CD8-positive, alpha-beta memory T cell (primary cell): Measurements from ENCODE around the gene USF2. TPM values are rescaled to one million over a fixed set of nuclear protein-coding genes. Genes with fewer than 3 reads are reported as not detected.

Source experiments
- CTCF ChIA-PET: fragments of 350-600 bp; sonication (Branson Sonifier 250); formaldehyde crosslinking; loops from one replicate; lab custom pipeline; 2021; ENCODE audit warnings: antibody characterized with exemption; lab: Charles Lee
- POLR2A ChIA-PET: fragments of 350-600 bp; sonication (Branson Sonifier 250); formaldehyde crosslinking; loops from one replicate; lab custom pipeline; 2021; ENCODE audit warnings: antibody characterized with exemption; lab: Charles Lee
- DNase-seq, 5 donors: peaks; one replicate each; pipeline versions ENCODE4 v3.0.0 to v3.0.0-alpha.2; 2020 to 2022; ENCODE audit warnings: mixed read lengths in 1 of 5
- H3K27ac ChIP-seq: one replicate; pipeline ENCODE4 v1.7.0; 2013; ENCODE audit warnings: low read depth, mild to moderate bottlenecking, low read length, moderate library complexity
- H3K27me3 ChIP-seq: 2 replicates; pipeline ENCODE4 v1.7.0; 2013; ENCODE audit warnings: low read length, mild to moderate bottlenecking; ENCODE audit not compliant: insufficient read depth, poor library complexity, severe bottlenecking
- H3K36me3 ChIP-seq: 2 replicates; pipeline ENCODE4 v1.7.0; 2013; ENCODE audit warnings: mild to moderate bottlenecking, low read length, moderate library complexity; ENCODE audit not compliant: insufficient read depth
- H3K4me1 ChIP-seq: 2 replicates; pipeline ENCODE4 v1.7.0; 2013; ENCODE audit warnings: mild to moderate bottlenecking, low read length, moderate library complexity; ENCODE audit not compliant: insufficient read depth
- H3K4me3 ChIP-seq: 2 replicates; pipeline ENCODE4 v1.7.0; 2013; ENCODE audit warnings: mild to moderate bottlenecking, low read length
- H3K9me3 ChIP-seq: 2 replicates; pipeline ENCODE4 v1.7.0; 2013; ENCODE audit warnings: mild to moderate bottlenecking, low read length
- H3K27ac Mint-ChIP-seq, 8 donors: one replicate each; pipeline ENCODE4 v1.8.0; 2020 to 2021; ENCODE audit warnings: mixed read lengths in 8 of 8, mild to moderate bottlenecking in 6 of 8, inconsistent platforms in 3 of 8, moderate library complexity in 3 of 8
- H3K27me3 Mint-ChIP-seq, 2 donors: one replicate each; pipeline ENCODE4 v1.8.0; 2020 to 2021; ENCODE audit warnings: mixed read lengths in 2 of 2, mild to moderate bottlenecking in 1 of 2, moderate library complexity in 1 of 2
- H3K36me3 Mint-ChIP-seq, 3 donors: one replicate each; pipeline ENCODE4 v1.8.0; 2020 to 2021; ENCODE audit warnings: mixed read lengths in 3 of 3, inconsistent platforms in 1 of 3, mild to moderate bottlenecking in 1 of 3
- H3K4me1 Mint-ChIP-seq, 3 donors: one replicate each; pipeline ENCODE4 v1.8.0; 2020 to 2021; ENCODE audit warnings: mixed read lengths in 3 of 3, inconsistent platforms in 1 of 3, mild to moderate bottlenecking in 1 of 3
- H3K4me3 Mint-ChIP-seq, 7 donors: one replicate each; pipeline ENCODE4 v1.8.0; 2020 to 2021; ENCODE audit warnings: mixed read lengths in 7 of 7, mild to moderate bottlenecking in 6 of 7, moderate library complexity in 4 of 7, inconsistent platforms in 2 of 7
- H3K9me3 Mint-ChIP-seq, 5 donors: one replicate each; pipeline ENCODE4 v1.8.0; 2020 to 2022; ENCODE audit warnings: mixed read lengths in 5 of 5, mild to moderate bottlenecking in 3 of 5, moderate library complexity in 2 of 5, inconsistent platforms in 1 of 5
- polyA plus RNA-seq: library from polyadenylated mRNA; unstranded; fragments of 300-500 nt; fragmentation: Illumina TruSeq; gene quantifications from one replicate; pipeline ENCODE4 v1.2.3, GENCODE V29; 2021
- total RNA-seq, 2 experiments: library from RNA; stranded (reverse); gene quantifications; one replicate each; pipeline ENCODE4 v1.2.3, GENCODE V29; 2021

The USF2 gene
- total and polyA plus RNA-seq, 3 experiments from 2014 or later, result 9.2 to 132 (median 125) TPM

DNA sequence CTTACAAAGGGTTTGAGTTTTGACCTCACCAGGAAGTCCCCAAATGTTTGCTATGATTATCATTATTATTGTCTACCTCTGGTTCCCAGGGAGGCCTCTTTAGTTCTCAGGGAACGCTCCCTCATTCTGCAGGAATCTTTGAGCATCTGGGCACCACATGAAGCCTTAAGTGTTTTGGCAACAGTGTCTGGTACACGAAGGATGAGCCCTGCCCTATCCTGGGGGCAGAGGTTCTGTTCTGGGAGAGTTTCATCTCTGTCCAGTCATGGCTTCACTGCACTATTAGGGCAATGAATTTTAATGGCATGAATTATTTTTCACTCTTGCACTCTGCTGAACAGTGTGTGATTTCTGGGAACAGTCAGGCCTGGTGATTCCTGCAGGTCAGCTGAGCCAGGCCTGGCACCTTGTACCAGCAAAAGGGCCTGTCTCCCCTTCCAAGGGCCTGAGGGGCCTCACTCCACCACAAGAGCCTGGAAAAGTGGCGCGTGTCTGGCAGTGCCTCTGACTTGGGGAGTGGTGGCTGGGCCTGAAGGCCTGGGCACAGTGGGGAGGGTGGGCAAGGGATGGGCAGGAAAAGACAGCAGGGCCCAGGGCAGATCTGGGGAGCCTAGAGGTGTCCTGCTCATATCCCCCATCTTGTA is 44.8 kb upstream of the USF2 start:
- Mint-ChIP-seq H3K27me3 (peaks cover 0 to 3% of the 10 kb centered on the region in 2 donors), H3K36me3 (peaks cover 0 to 4% (median 2%) of the 10 kb centered on the region in 3 donors), H3K9me3 (no peaks in the 10 kb centered on the region), H3K4me3 (no peak overlapping the region), H3K4me1 (peaks cover 6 to 20% (median 15%) of the 10 kb centered on the region in 3 donors), H3K27ac (peak overlapping the region in 4 of 8 donors; percentile 8 to 80 (median 48))
- POLR2A ChIA-PET, result no interaction called here
- no peak for DNase-seq
- Histone ChIP-seq H3K27me3 (no peaks in the 10 kb centered on the region), H3K36me3 (no peaks in the 10 kb centered on the region), H3K4me3 (no peak overlapping the region), H3K27ac (no peak overlapping the region), H3K4me1 (peaks cover 29% of the 10 kb centered on the region), H3K9me3 (no peaks in the 10 kb centered on the region)
- CTCF ChIA-PET, result no interaction called here

DNA sequence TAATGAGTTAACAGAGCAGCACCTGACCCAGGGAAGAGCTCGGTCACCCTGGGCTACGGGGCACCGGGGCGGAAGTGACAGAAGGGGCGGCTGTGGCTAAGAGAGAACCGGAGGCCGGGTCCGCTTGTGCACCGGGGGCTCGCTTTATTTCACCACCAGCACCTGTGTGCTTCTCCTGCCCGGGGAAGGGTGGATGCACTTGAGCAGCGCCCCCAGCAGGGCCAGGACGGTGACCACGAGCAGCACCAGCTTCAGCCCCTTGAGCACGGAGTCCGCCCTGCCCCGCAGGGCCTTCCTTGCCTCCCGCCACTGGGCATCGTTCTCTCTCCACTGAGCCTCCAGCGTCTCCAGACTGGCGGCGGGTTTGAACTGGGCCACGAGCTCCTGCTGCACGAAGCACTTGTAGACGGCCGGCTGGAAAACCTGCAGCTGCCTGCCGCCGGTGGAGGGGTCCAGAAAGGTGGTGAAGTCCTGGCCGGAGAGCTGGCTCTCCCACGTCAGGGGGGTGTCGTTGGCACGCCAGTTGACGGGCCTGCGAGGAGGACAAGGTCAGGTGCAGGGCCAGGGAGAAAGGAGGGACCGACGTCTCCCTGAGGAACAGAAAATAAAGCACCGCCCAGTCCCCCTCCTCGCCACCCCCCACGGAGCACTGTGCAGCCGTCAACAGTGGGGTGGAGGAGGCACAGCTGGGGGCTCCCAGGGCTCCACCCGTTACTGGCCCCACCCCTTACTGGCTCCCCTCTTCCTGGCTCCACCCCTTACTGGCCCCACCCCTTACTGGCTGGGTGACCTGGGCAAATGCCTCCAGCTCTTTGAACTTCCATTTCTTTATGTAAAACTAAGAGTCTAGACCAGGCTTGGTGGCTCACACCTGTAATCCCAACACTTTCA is 43.8 kb upstream of the USF2 start:
- Histone ChIP-seq H3K27ac (no peak overlapping the region), H3K36me3 (no peaks in the 10 kb centered on the region), H3K4me1 (peaks cover 21% of the 10 kb centered on the region), H3K27me3 (no peaks in the 10 kb centered on the region), H3K4me3 (no peak overlapping the region), H3K9me3 (no peaks in the 10 kb centered on the region)
- Mint-ChIP-seq H3K9me3 (no peaks in the 10 kb centered on the region), H3K4me3 (no peak overlapping the region), H3K36me3 (no peaks in the 10 kb centered on the region), H3K27ac (peak overlapping the region in 2 of 8 donors; percentile 14 to 74), H3K27me3 (peaks cover 0 to 3% of the 10 kb centered on the region in 2 donors), H3K4me1 (peaks cover 3 to 18% (median 11%) of the 10 kb centered on the region in 3 donors)
- POLR2A ChIA-PET, result interaction anchor here (0.9 kb wide), 1 partner anchor 10 kb away, joined by 3 read pairs; no protein-coding TSS in a partner anchor
- CTCF ChIA-PET, result interaction anchor here (1.3 to 1.6 kb wide), 2 partner anchors 8 to 10 kb away, joined by 3 to 4 read pairs; no protein-coding TSS in a partner anchor
- no peak for DNase-seq

DNA sequence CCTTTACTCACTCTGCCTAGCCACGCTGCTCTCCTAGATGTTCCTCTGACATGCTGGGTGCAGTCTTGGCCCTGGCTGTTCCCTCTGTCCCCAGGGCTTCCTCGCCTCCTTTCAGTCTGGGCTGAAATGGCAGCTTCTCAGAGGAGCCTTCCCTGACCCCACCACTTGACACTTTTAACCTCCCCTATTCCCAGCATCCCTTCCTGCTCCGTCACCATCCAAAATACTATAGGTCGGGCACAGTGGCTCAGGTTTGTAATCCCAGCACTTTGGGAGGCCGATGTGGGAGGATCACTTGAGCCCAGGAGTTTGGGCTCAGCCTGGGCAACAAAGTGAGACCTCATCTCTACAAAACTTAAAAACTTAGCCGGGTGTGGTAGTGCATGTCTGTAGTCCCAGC is 42.8 kb upstream of the USF2 start:
- Mint-ChIP-seq H3K36me3 (no peaks in the 10 kb centered on the region), H3K4me3 (no peak overlapping the region), H3K4me1 (peaks cover 3 to 13% (median 11%) of the 10 kb centered on the region in 3 donors), H3K27me3 (peaks cover 0 to 3% of the 10 kb centered on the region in 2 donors), H3K27ac (peak overlapping the region in 3 of 8 donors; percentile 37 to 68 (median 56)), H3K9me3 (no peaks in the 10 kb centered on the region)
- no peak for DNase-seq
- H3K4me3 ChIP-seq, result no peak overlapping the region
- H3K27ac ChIP-seq, result no peak overlapping the region
- no peaks in the 10 kb centered on the region for H3K36me3 ChIP-seq
- CTCF ChIA-PET, result interaction anchor here (1.3 to 1.6 kb wide), 3 partner anchors 9 kb away, joined by 3 to 4 read pairs (median 4); no protein-coding TSS in a partner anchor
- H3K27me3 ChIP-seq, result no peaks in the 10 kb centered on the region
- H3K9me3 ChIP-seq, result no peaks in the 10 kb centered on the region
- POLR2A ChIA-PET, result no interaction called here
- peaks cover 16% of the 10 kb centered on the region for H3K4me1 ChIP-seq

DNA sequence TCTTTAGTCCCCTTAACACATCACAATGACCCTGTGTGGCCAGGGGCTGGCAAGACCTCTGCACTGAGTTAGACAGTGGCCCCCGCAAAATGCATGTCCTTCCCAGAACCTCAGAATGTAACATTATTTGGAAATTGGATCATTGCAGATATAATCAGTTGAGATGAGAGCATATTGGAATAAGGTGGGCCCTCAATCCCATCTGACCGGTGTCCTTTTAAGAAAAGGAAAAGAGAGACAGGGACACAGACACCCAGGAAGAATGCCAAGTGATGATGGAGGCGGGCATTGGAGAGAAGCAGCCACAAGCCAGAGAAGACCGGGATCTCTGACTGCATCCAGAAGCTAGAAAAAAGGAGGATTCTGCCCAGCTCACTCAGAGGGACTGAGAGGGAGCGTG is 42.0 kb upstream of the USF2 start:
- Histone ChIP-seq H3K4me1 (peaks cover 16% of the 10 kb centered on the region), H3K27ac (no peak overlapping the region), H3K36me3 (no peaks in the 10 kb centered on the region), H3K27me3 (no peaks in the 10 kb centered on the region), H3K4me3 (no peak overlapping the region), H3K9me3 (no peaks in the 10 kb centered on the region)
- DNase-seq, result no peak
- H3K36me3 Mint-ChIP-seq, result no peaks in the 10 kb centered on the region
- H3K27ac Mint-ChIP-seq, result peak overlapping the region in 2 of 8 donors; percentile 47 to 76
- H3K4me1 Mint-ChIP-seq, result peaks cover 3 to 13% (median 11%) of the 10 kb centered on the region in 3 donors
- peaks cover 0 to 3% of the 10 kb centered on the region in 2 donors for H3K27me3 Mint-ChIP-seq
- POLR2A ChIA-PET, result no interaction called here
- no peak overlapping the region for H3K4me3 Mint-ChIP-seq
- CTCF ChIA-PET, result interaction anchor here (1.4 to 1.6 kb wide), 2 partner anchors 9 to 10 kb away, joined by 3 to 4 read pairs; no protein-coding TSS in a partner anchor
- H3K9me3 Mint-ChIP-seq, result no peaks in the 10 kb centered on the region

DNA sequence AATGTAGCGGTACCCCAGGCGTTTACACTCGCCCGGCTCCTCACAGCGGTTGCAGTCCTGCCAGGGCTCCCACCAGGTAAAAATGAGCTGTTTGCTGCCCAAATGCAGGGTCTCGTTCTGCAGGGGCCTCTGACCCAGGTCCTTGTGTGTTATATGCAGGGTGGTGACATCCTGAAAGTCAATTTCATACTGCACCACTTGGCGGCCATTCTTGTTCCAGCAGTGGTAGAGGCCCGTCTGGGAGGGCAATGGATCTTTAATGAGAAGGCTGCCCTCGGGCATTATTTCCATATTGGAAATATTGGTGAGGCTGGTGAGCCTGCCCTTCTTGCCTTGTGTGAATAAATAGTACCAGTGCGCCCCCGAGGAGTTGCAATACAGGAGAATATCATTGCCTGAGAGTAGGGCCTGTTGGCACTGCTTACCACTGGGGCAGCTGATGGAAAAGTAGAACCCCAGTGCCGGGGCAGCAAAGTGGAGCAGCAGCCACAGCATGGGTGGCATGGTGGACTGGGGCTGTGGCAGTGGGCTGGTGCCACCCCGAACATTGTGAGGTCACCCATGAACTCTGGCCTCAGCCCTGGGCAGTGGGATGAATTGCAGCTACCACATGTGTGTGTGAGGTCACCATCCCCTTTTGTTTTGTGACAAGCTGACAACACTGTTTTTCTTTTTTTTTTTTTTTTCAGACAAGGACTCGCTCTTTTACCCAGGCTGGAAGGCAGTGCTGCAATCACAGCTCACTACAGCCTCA is 40.4 kb upstream of the USF2 start, which contains the start of gene FAM187B:
Gene FAM187B, minus strand, starts transcription at position 563 of the 754 bp plus-strand sequence. Its CDS starts 59 bp downstream, at position 504.
- peak within 1 kb of the TSS in 3 of 8 donors; percentile 18 to 55 (median 33) for H3K27ac Mint-ChIP-seq
- no peaks in the 10 kb centered on the region for H3K27me3 ChIP-seq
- H3K27me3 Mint-ChIP-seq, result peaks cover 0 to 3% of the 10 kb centered on the region in 2 donors
- no peak for DNase-seq
- ChIA-PET CTCF (interaction anchor here (1.0 to 1.6 kb wide), 4 partner anchors 8 to 86 kb away, joined by 3 to 4 read pairs (median 3); partner anchors contain the start of gene FXYD5), POLR2A (interaction anchor here (0.6 kb wide), 1 partner anchor 36 kb away, joined by 3 read pairs; no protein-coding TSS in a partner anchor)
- no peaks in the 10 kb centered on the region for H3K36me3 ChIP-seq
- no peaks in the 10 kb centered on the region for H3K36me3 Mint-ChIP-seq
- H3K27ac ChIP-seq, result no peak within 1 kb of the TSS
- no peak within 1 kb of the TSS for H3K4me3 ChIP-seq
- peaks cover 3 to 7% (median 4%) of the 10 kb centered on the region in 3 donors for H3K4me1 Mint-ChIP-seq
- H3K9me3 ChIP-seq, result no peaks in the 10 kb centered on the region
- no peak within 1 kb of the TSS for H3K4me3 Mint-ChIP-seq
- H3K4me1 ChIP-seq, result peaks cover 9% of the 10 kb centered on the region
- no peaks in the 10 kb centered on the region for H3K9me3 Mint-ChIP-seq

- peaks cover 2 to 4% (median 3%) of the 10 kb centered on the region in 3 donors for H3K4me1 Mint-ChIP-seq
- no peaks in the 10 kb centered on the region for H3K9me3 Mint-ChIP-seq
- Histone ChIP-seq H3K9me3 (no peaks in the 10 kb centered on the region), H3K4me3 (no peak overlapping the region), H3K27me3 (no peaks in the 10 kb centered on the region), H3K36me3 (no peaks in the 10 kb centered on the region), H3K4me1 (peaks cover 4% of the 10 kb centered on the region), H3K27ac (no peak overlapping the region)
- H3K36me3 Mint-ChIP-seq, result no peaks in the 10 kb centered on the region
- POLR2A ChIA-PET, result no interaction called here
- peak overlapping the region in 2 of 8 donors; percentile 18 to 74 for H3K27ac Mint-ChIP-seq
- CTCF ChIA-PET, result no interaction called here
- peaks cover 0 to 3% of the 10 kb centered on the region in 2 donors for H3K27me3 Mint-ChIP-seq
- no peak overlapping the region for H3K4me3 Mint-ChIP-seq
- no peak for DNase-seq
Measured at GRCh38 chr19:35229601-35230000, 39.2 kb upstream of the USF2 start.

DNA sequence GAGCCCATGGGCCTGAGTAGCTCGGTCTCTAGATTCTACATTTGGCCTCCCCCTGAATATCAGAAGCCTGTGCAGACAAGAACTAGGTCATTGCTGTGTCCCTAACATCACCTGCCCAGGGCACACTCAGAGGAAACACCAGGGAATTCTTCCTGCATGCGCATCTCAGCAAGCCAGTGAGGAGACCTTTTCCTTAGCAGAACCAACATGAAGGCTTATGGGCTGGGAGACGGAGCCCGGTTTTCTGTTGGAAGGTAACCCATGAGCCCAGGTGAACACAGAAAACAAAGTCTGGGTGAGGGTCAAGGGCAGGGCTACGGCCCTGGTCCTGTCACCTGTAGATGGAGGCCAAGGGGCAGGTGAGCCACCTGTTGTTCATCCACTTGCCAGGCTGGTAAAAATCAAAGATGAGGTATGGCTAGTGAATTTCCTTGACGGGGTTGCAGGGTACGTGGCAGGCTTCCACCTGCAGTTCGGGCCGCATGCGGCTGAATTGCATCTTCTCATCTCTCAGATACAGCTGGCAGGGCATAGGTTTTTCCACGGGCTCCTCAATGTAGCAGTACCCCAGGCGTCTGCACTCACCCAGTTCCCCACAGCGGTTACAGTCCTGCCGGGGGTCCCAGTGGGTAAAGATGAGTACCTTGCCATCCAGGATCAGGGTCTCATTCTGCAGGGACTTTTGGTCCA is 36.7 kb upstream of the USF2 start:
- ChIA-PET CTCF (interaction anchor here (1.0 kb wide), 1 partner anchor 16 kb away, joined by 3 read pairs; no protein-coding TSS in a partner anchor), POLR2A (no interaction called here)
- Histone ChIP-seq H3K36me3 (no peaks in the 10 kb centered on the region), H3K9me3 (no peaks in the 10 kb centered on the region), H3K27ac (no peak overlapping the region), H3K27me3 (no peaks in the 10 kb centered on the region), H3K4me1 (no peaks in the 10 kb centered on the region), H3K4me3 (no peak overlapping the region)
- Mint-ChIP-seq H3K4me3 (no peak overlapping the region), H3K27me3 (no peaks in the 10 kb centered on the region), H3K4me1 (peaks cover 6 to 10% (median 10%) of the 10 kb centered on the region in 3 donors), H3K36me3 (no peaks in the 10 kb centered on the region), H3K27ac (peak overlapping the region in 1 of 8 donors; percentile 33), H3K9me3 (no peaks in the 10 kb centered on the region)
- no peak for DNase-seq
